HCT116 (cell line): ENCODE results near the gene UPP2. TPM values are rescaled to one million over a fixed set of nuclear protein-coding genes. Genes with fewer than 3 reads are reported as not detected.

ENCODE experiments used
- ATAC-seq: fragments of 200-7000 bp; cut with Tn5 transposase; 2 replicates; pipeline ENCODE4 v1.9.1; 2020; ENCODE audit warnings: mild to moderate bottlenecking, moderate library complexity
- BruUV-seq: library from RNA; stranded (reverse); fragments of 400-500 nt; replicated peaks from 2 replicates; lab custom pipeline; 2021; lab: Mats Ljungman, UMichigan
- CTCF ChIA-PET: fragments of 300-600 bp; sonication (Branson Sonifier 250); formaldehyde crosslinking; loops from one replicate; lab custom pipeline; 2021; ENCODE audit warnings: antibody characterized with exemption; lab: Charles Lee
- POLR2A ChIA-PET: fragments of 300-600, 350-600 bp; sonication (Branson Sonifier 250); formaldehyde crosslinking; loops from one replicate; lab custom pipeline; 2021; ENCODE audit warnings: antibody characterized with exemption; lab: Charles Lee
- RAD21 ChIA-PET, 2 experiments: fragments of 300-600 bp; sonication (Branson Sonifier 250); formaldehyde crosslinking; loops; one replicate each; lab custom pipeline; 2023; ENCODE audit warnings: low total read pairs in 2 of 2; ENCODE audit not compliant: uncharacterized antibody in 2 of 2, unreplicated experiment in 2 of 2, low non-redundant PET in 1 of 2; lab: Charles Lee
- DNase-seq: peaks from one replicate; pipeline ENCODE4 v3.0.0-alpha.2; 2010; ENCODE audit warnings: low read depth, low spot score
- H2AFZ ChIP-seq: fragments of 200-600 bp; shearing (Covaris generic), sonication (generic); 2 replicates; pipeline ENCODE4 v1.6.1; 2017; ENCODE audit warnings: low read depth, mixed run types, mixed read lengths, antibody characterized with exemption, low read length; ENCODE audit not compliant: poor library complexity, severe bottlenecking
- H3K27ac ChIP-seq: 2 replicates; pipeline ENCODE4 v1.5.1; 2012; ENCODE audit warnings: low read depth, low read length
- H3K27me3 ChIP-seq: fragments of 200-600 bp; sonication (generic); 2 replicates; pipeline ENCODE4 v1.6.1; 2016; ENCODE audit warnings: mixed run types, low read length, mixed read lengths; ENCODE audit not compliant: insufficient read depth
- H3K36me3 ChIP-seq, 2 experiments: fragments of 200-500 bp in 1 of 2; fragments of 200-600 bp in 1 of 2; sonication (Bioruptor generic) in 1 of 2; sonication (generic) in 1 of 2; 2 replicates each; pipeline versions ENCODE4 v1.5.1 to v1.6.1; 2014 to 2016; ENCODE audit warnings: low read length in 2 of 2, inconsistent platforms in 1 of 2, mixed read lengths in 1 of 2, mixed run types in 1 of 2; ENCODE audit not compliant: insufficient read depth in 2 of 2, control insufficient read depth in 1 of 2
- H3K4me1 ChIP-seq, 2 experiments: fragments of 200-600 bp in 1 of 2; sonication (generic) in 1 of 2; 2 replicates each; pipeline versions ENCODE4 v1.5.1 to v1.6.1; 2012 to 2017; ENCODE audit warnings: low read length in 2 of 2, inconsistent platforms in 1 of 2, mild to moderate bottlenecking in 1 of 2, mixed read lengths in 1 of 2, mixed run types in 1 of 2, moderate library complexity in 1 of 2; ENCODE audit not compliant: insufficient read depth in 2 of 2, control insufficient read depth in 1 of 2
- H3K4me2 ChIP-seq: fragments of 200-600 bp; sonication (generic); 2 replicates; pipeline ENCODE4 v1.6.1; 2017; ENCODE audit warnings: mixed run types, low read length, mixed read lengths
- H3K4me3 ChIP-seq, 2 experiments: fragments of 200-600 bp in 1 of 2; sonication (generic) in 1 of 2; replicated peaks in 1 of 2; 2 replicates each; pipeline ENCODE4 v1.5.1; 2011 to 2016; ENCODE audit warnings: low read length in 2 of 2, control low read depth in 1 of 2, low read depth in 1 of 2, mild to moderate bottlenecking in 1 of 2, mixed read lengths in 1 of 2, mixed run types in 1 of 2
- H3K79me2 ChIP-seq: fragments of 200-600 bp; sonication (generic); 2 replicates; pipeline ENCODE4 v1.6.1; 2017; ENCODE audit warnings: mild to moderate bottlenecking, mixed run types, low read length, moderate library complexity, mixed read lengths; ENCODE audit not compliant: insufficient read depth
- H3K9ac ChIP-seq: fragments of 200-600 bp; sonication (generic); 2 replicates; pipeline ENCODE4 v1.6.1; 2016; ENCODE audit warnings: low read length, mixed read lengths
- H3K9me2 ChIP-seq: fragments of 200-600 bp; sonication (generic), shearing (Covaris generic); 2 replicates; pipeline ENCODE4 v1.6.1; 2017; ENCODE audit warnings: mixed run types, mild to moderate bottlenecking, moderate library complexity; ENCODE audit not compliant: insufficient read depth
- H3K9me3 ChIP-seq, 2 experiments: fragments of 200-500 bp in 1 of 2; fragments of 200-600 bp in 1 of 2; sonication (Bioruptor generic) in 1 of 2; sonication (generic) in 1 of 2; 2 replicates each; pipeline ENCODE4 v1.6.1; 2014 to 2017; ENCODE audit warnings: low read length in 2 of 2, mixed read lengths in 2 of 2, inconsistent platforms in 1 of 2, low read depth in 1 of 2, mild to moderate bottlenecking in 1 of 2, mixed run types in 1 of 2, moderate library complexity in 1 of 2; ENCODE audit not compliant: control insufficient read depth in 1 of 2, insufficient read depth in 1 of 2
- H4K20me1 ChIP-seq: fragments of 200-600 bp; sonication (generic), shearing (Covaris generic); 2 replicates; pipeline ENCODE4 v1.6.1; 2017; ENCODE audit warnings: mixed run types, mild to moderate bottlenecking, moderate library complexity; ENCODE audit not compliant: insufficient read depth
- CBX3 ChIP-seq: IDR thresholded peaks from 2 replicates; pipeline ENCODE4 v1.6.1; 2012; ENCODE audit warnings: low read depth
- CEBPB ChIP-seq: IDR thresholded peaks from 2 replicates; pipeline ENCODE4 v1.6.1; 2012; ENCODE audit warnings: low read depth
- EGR1 ChIP-seq: IDR thresholded peaks from 2 replicates; pipeline ENCODE4 v1.6.1; 2012; ENCODE audit warnings: low read depth
- EZH2phosphoT487 ChIP-seq: fragments of 200-600 bp; IDR thresholded peaks from 2 replicates; pipeline ENCODE4 v1.6.1; 2018; ENCODE audit warnings: antibody characterized with exemption, borderline replicate concordance
- FOSL1 ChIP-seq: IDR thresholded peaks from 2 replicates; pipeline ENCODE4 v1.6.1; 2012; ENCODE audit warnings: low read depth
- POLR2AphosphoS5 ChIP-seq: IDR thresholded peaks from 2 replicates; pipeline ENCODE4 v1.6.1; 2011; ENCODE audit warnings: mild to moderate bottlenecking, low read depth, low read length, moderate library complexity
- RAD21 ChIP-seq: IDR thresholded peaks from 2 replicates; pipeline ENCODE4 v1.6.1; 2012; ENCODE audit warnings: low read depth, mild to moderate bottlenecking
- SIN3A ChIP-seq: IDR thresholded peaks from 2 replicates; pipeline ENCODE4 v1.6.1; 2012; ENCODE audit warnings: low read depth
- SP1 ChIP-seq: IDR thresholded peaks from 2 replicates; pipeline ENCODE4 v1.6.1; 2012; ENCODE audit warnings: low read depth
- SRF ChIP-seq: IDR thresholded peaks from 2 replicates; pipeline ENCODE4 v1.6.1; 2012; ENCODE audit warnings: low read depth
- YY1 ChIP-seq: IDR thresholded peaks from 2 replicates; pipeline ENCODE4 v1.6.1; 2011; ENCODE audit warnings: low read length, low read depth, moderate library complexity, mild to moderate bottlenecking; ENCODE audit not compliant: insufficient replicate concordance; ENCODE audit errors: extremely low read depth
- ZFX ChIP-seq: fragments of 450-650 bp; IDR thresholded peaks from 2 replicates; pipeline ENCODE4 v1.6.1; 2017
- intact Hi-C: fragments of 100-400 bp; cut with micrococcal nuclease; formaldehyde crosslinking; loops from 2 replicates; pipeline ENCODE4 v1.10.0; 2022
- total RNA-seq: library from RNA; stranded (reverse); gene quantifications from one replicate; pipeline ENCODE4 v1.2.1, GENCODE V29; 2021; ENCODE audit not compliant: unreplicated experiment
- TF ChIP-seq, protein P1 (sequence below), 3 experiments: fragments of 200-600 bp in 1 of 3; sonication (generic) in 1 of 3; IDR thresholded peaks in 2 of 3; conservative IDR thresholded peaks in 1 of 3; 2 replicates each; pipeline ENCODE4 v1.5.1; 2012 to 2017; ENCODE audit warnings: low read depth in 2 of 3, low read length in 2 of 3, antibody characterized with exemption in 1 of 3, borderline replicate concordance in 1 of 3, control low read depth in 1 of 3, mild to moderate bottlenecking in 1 of 3, mixed read lengths in 1 of 3, mixed run types in 1 of 3, moderate library complexity in 1 of 3; ENCODE audit not compliant: insufficient read depth in 1 of 3
- TF ChIP-seq, protein P2 (sequence below): IDR thresholded peaks from 2 replicates; pipeline ENCODE4 v1.6.1; 2012
- TF ChIP-seq, protein P3 (sequence below): IDR thresholded peaks from 2 replicates; pipeline ENCODE4 v1.6.1; 2012
- TF ChIP-seq, protein P4 (sequence below): IDR thresholded peaks from 2 replicates; pipeline ENCODE4 v1.6.1; 2011; ENCODE audit warnings: mild to moderate bottlenecking, low read length, moderate library complexity; ENCODE audit not compliant: insufficient replicate concordance; ENCODE audit errors: extremely low read depth
- TF ChIP-seq, protein P5 (sequence below): IDR thresholded peaks from 2 replicates; pipeline ENCODE4 v1.6.1; 2012; ENCODE audit warnings: low read depth

Gene UPP2
- total RNA-seq, 1 experiment from 2014 or later = not detected

DNA sequence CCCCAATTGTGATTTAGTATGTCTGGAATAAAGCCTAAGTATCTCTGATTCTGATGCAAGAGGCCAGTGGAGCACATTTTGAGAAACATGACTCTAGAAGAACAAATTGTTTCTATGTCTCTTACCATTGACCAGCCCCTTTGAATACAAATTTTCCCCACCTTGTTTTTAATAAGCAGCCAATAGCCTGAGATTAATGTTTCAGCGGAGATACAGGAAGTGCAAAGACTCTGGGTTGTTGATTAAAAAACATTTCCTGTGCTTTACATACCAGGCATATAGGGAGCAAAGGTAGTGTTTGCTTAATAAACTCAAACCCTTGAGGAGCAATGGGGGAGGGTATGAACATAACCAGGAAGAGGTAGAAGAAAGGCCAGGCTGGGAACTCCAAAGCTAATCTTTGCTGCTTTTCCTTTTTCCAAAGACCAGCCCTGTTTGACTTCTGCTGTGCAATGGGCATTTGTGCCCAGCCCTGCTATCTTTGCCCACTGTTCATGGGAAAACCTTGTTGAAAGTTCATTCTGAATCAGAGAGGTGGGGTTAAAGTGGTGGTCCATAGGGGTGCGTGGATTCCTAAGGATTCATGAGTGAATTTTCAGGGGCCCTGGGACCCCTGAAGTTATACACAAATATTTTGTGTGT is 29.3 kb downstream of the UPP2 start:
- Histone ChIP-seq H3K9ac (no peak overlapping the region), H2AFZ (no peak overlapping the region), H3K79me2 (no peaks in the 10 kb centered on the region), H3K27ac (no peak overlapping the region), H3K4me1 (peaks cover 2 to 3% of the 10 kb centered on the region in 2 experiments; a peak in 2 of 4 replicates), H3K4me3 (no peak overlapping the region), H3K36me3 (no peaks in the 10 kb centered on the region), H3K9me3 (no peaks in the 10 kb centered on the region), H4K20me1 (no peaks in the 10 kb centered on the region), H3K4me2 (no peak overlapping the region), H3K27me3 (no peaks in the 10 kb centered on the region), H3K9me2 (no peaks in the 10 kb centered on the region)
- intact Hi-C loops = no loop called here
- CTCF ChIA-PET = no interaction called here
- RAD21 ChIA-PET = no interaction called here
- ATAC-seq (no peak), DNase-seq (no peak)
- no TSS peak for BruUV-seq
- POLR2A ChIA-PET = no interaction called here
- TF ChIP-seq ZFX (no peak), YY1 (no peak), SP1 (no peak), POLR2AphosphoS5 (no peak), EZH2phosphoT487 (no peak), EGR1 (no peak), CEBPB (no peak), SIN3A (no peak), SRF (no peak), RAD21 (no peak), CBX3 (no peak), FOSL1 (no peak)
- TF ChIP-seq, protein P1, sequence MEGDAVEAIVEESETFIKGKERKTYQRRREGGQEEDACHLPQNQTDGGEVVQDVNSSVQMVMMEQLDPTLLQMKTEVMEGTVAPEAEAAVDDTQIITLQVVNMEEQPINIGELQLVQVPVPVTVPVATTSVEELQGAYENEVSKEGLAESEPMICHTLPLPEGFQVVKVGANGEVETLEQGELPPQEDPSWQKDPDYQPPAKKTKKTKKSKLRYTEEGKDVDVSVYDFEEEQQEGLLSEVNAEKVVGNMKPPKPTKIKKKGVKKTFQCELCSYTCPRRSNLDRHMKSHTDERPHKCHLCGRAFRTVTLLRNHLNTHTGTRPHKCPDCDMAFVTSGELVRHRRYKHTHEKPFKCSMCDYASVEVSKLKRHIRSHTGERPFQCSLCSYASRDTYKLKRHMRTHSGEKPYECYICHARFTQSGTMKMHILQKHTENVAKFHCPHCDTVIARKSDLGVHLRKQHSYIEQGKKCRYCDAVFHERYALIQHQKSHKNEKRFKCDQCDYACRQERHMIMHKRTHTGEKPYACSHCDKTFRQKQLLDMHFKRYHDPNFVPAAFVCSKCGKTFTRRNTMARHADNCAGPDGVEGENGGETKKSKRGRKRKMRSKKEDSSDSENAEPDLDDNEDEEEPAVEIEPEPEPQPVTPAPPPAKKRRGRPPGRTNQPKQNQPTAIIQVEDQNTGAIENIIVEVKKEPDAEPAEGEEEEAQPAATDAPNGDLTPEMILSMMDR (IDR thresholded peaks at IDR 0.05 in 2 of 3, conservative IDR thresholded peaks at IDR 0.05 in 1 of 3; ENCODE audit: borderline replicate concordance in 1 of 3, insufficient read depth in 1 of 3, low read depth in 2 of 3, low read length in 2 of 3) = no peak
- TF ChIP-seq, protein P2, sequence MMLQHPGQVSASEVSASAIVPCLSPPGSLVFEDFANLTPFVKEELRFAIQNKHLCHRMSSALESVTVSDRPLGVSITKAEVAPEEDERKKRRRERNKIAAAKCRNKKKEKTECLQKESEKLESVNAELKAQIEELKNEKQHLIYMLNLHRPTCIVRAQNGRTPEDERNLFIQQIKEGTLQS = no peak
- TF ChIP-seq, protein P3, sequence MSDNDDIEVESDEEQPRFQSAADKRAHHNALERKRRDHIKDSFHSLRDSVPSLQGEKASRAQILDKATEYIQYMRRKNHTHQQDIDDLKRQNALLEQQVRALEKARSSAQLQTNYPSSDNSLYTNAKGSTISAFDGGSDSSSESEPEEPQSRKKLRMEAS = no peak
- TF ChIP-seq, protein P4, sequence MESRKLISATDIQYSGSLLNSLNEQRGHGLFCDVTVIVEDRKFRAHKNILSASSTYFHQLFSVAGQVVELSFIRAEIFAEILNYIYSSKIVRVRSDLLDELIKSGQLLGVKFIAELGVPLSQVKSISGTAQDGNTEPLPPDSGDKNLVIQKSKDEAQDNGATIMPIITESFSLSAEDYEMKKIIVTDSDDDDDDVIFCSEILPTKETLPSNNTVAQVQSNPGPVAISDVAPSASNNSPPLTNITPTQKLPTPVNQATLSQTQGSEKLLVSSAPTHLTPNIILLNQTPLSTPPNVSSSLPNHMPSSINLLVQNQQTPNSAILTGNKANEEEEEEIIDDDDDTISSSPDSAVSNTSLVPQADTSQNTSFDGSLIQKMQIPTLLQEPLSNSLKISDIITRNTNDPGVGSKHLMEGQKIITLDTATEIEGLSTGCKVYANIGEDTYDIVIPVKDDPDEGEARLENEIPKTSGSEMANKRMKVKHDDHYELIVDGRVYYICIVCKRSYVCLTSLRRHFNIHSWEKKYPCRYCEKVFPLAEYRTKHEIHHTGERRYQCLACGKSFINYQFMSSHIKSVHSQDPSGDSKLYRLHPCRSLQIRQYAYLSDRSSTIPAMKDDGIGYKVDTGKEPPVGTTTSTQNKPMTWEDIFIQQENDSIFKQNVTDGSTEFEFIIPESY = no peak
- TF ChIP-seq, protein P5, sequence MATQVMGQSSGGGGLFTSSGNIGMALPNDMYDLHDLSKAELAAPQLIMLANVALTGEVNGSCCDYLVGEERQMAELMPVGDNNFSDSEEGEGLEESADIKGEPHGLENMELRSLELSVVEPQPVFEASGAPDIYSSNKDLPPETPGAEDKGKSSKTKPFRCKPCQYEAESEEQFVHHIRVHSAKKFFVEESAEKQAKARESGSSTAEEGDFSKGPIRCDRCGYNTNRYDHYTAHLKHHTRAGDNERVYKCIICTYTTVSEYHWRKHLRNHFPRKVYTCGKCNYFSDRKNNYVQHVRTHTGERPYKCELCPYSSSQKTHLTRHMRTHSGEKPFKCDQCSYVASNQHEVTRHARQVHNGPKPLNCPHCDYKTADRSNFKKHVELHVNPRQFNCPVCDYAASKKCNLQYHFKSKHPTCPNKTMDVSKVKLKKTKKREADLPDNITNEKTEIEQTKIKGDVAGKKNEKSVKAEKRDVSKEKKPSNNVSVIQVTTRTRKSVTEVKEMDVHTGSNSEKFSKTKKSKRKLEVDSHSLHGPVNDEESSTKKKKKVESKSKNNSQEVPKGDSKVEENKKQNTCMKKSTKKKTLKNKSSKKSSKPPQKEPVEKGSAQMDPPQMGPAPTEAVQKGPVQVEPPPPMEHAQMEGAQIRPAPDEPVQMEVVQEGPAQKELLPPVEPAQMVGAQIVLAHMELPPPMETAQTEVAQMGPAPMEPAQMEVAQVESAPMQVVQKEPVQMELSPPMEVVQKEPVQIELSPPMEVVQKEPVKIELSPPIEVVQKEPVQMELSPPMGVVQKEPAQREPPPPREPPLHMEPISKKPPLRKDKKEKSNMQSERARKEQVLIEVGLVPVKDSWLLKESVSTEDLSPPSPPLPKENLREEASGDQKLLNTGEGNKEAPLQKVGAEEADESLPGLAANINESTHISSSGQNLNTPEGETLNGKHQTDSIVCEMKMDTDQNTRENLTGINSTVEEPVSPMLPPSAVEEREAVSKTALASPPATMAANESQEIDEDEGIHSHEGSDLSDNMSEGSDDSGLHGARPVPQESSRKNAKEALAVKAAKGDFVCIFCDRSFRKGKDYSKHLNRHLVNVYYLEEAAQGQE = no peak
